CD4-positive, alpha-beta T cell treated with Interleukin-1 beta for 1 hour (primary cell): Measurements from ENCODE around the gene IGFL3.
"Not testable (repeated sequence)": the region's sequence is repeated elsewhere in the genome, so short reads cannot be mapped to it uniquely, and the experiment has no call there.

Experiments
- DNase-seq, 2 donors: peaks; one replicate each; pipeline ENCODE4 v3.0.0-alpha.2; 2020 to 2022

IGFL3 gene

GRCh38 chr19:46124638-46125115 is at the start of gene IGFL3:
IGFL3 (minus strand) TSS chr19:46124688; CDS start chr19:46124649, 39 bp downstream.
- no peak for DNase-seq

DNA sequence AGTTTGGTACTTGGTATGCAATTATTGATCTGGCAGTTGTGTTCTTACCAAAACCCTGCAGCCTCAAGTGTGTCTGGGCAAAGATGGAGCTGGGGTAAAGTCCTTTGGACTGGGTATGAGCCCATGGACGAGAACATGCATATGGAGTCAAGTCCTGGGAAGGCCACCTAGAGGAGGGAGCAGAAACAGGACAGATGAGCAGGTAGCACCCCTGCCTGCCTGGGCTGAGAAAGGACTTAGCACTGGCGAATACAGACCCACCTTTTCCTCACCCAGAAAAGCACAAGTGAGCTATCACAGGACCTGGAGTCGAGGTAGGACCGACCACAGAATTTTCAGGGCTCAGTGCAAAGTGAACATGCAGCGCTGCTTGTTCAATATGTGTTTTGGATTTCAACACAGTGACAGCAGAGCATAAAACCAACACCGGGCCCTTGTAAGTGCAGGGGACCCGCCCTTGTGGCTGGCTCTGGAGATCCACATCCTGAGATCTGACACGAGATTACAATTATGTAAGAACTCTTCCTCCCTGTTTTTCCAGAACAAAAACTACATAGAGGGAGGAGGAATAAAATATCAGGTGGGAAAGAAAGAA is 49.5 kb upstream of the IGFL3 start:
- DNase-seq, result no peak

GRCh38 chr19:46162731-46163130 is 38.2 kb upstream of the IGFL3 start:
- no peak for DNase-seq

- DNase-seq, result not testable (repeated sequence)
These were observed 37.3 kb upstream of the IGFL3 start for GRCh38 chr19:46161642-46162257.

GRCh38 chr19:46160233-46160775 is 35.8 kb upstream of the IGFL3 start:
- DNase-seq, result no peak

- no peak for DNase-seq
These were observed 35.1 kb upstream of the IGFL3 start for GRCh38 chr19:46159418-46160232.

DNA sequence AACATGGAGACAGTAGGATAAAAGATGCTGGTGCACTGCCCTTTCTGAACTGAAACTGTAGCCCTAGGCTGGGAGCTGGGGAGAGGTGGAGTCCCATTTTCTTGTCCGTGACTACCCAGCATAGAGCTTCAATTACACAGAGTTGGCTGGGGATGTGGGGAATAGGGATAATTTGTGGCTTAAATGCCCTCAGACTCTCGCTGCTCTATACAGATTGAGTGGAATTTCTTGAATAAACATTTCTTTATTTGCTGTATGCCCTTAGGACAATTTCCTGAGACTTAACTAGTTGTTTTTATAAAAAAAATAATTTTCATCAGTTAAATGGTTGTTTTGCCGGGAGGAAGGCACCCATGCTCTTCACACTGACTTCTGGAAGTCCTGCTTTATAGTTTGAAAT is 30.7 kb upstream of the IGFL3 start:
- DNase-seq, result no peak

DNA sequence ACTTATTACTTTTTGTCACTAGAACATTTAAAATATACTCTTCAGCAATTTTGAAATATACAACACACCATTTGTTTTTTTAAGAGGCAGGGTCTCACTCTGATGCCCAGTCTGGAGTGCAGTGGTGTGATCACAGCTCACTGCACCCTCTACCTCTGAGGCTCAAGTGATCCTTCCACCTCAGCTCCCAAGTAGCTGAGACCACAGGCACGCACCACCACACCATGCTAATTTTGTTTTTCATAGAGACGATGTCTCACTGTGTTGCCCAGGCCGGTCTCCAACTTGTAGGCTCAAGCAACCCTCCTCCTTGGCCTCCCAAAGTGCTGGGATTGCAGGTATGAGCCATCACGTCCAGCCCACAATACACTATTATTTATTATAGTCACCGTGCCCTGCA is 26.1 kb upstream of the IGFL3 start:
- DNase-seq, result no peak

DNA sequence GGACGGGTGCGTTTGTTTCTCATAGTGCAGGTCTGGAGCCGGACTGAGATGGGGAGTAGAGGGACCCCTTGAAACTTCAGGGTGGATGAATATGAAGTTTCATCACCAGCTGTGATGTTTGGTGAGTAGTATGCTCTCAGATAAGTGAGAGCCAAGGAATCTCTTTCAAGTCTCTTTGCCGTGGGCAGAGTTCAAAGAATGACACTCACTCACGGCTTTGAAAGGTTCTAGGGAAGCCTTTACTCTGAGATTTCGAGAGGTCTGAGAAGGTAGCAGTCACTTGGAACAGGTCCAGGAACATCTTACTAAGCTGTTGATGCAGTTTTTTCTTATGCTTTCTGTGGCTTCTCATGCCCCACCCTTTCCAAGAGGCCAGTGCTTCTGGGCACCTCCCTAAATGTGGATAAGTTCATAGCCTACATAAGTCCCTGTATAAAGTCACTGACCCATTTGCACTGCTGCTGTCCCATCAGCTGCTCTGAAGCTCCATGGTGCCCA is 23.4 kb upstream of the IGFL3 start, which contains the start of gene IGFL2:
Gene IGFL2, plus strand, starts transcription at position 448 of the 498 bp plus-strand sequence. Its CDS starts 41 bp downstream, at position 489.
- DNase-seq, result no peak

GRCh38 chr19:46147166-46147740 is 22.8 kb upstream of the IGFL3 start:
- no peak for DNase-seq

GRCh38 chr19:46144756-46145155 is 20.3 kb upstream of the IGFL3 start:
- DNase-seq, result no peak

- DNase-seq, result no peak
These were observed 17.8 kb upstream of the IGFL3 start for GRCh38 chr19:46142294-46142693.

- no peak for DNase-seq
These were observed 16.9 kb upstream of the IGFL3 start for GRCh38 chr19:46141421-46141820.

DNA sequence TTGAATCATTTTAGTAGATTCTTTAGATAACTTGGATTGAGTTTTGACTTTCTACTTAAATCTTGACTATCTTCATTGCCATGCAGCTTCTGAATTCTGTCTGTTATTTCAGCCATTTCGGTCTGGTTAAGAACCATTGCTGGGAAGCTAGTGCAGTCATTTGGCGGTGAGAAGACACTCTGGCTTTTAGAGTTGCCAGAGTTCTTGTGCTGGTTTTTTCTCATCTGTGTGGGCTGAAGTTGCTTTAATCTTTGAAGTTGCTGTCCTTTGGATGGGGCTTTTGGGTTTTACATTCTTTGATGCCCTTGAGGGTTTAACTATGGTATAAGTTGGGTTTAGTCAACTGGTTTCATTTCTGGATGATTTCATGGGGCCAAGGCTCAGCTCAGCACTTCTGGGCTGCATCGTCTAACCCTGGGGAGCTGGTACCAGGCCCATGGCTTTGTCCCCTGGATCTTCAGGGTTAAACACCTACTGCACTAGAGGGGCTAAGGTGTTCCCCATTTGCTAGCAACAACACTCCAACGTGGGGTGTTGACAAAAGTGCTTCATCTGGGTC is 13.5 kb upstream of the IGFL3 start:
- DNase-seq, result no peak

DNA sequence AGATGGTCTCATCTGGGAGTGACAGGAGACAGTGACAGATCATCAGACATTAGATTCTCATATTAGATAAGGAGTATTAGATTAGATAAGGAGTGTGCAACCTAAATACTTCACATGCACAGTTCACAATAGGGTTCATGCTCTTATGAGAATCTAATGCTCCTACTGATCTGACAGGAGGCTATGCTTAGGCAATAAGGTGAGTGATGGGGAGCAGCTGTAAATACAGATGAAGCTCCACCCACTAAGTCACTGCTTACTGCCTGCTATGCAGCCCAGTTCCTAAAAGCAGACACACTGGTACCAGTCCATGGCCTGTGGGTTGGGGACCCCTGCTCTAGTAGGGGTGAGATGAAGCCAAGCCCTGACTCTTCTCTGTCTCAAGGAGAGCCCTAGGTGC is 10.0 kb upstream of the IGFL3 start:
- no peak for DNase-seq

DNA sequence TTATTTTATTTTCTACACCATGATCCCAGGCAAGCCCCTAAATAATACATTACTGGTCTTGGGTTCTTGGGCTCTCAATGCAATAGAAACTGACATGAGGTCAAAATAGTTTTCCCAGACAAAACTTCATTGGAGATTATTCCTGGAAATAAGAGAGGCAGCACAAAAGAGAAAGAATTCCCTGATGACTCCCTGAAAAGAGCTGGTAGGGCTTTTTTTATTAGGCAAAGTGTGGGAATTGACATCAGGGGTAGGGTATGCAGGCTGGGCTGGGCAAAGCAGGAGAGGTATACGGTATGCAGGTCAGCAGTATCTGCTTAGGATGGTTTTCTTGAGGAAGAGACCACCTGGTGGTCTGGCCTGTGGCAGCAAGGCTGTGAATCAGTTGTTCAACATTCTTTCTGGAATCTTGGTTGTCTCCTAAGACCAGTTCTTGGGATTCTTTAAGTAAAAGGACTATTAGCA is 9.3 kb upstream of the IGFL3 start:
- no peak for DNase-seq

DNA sequence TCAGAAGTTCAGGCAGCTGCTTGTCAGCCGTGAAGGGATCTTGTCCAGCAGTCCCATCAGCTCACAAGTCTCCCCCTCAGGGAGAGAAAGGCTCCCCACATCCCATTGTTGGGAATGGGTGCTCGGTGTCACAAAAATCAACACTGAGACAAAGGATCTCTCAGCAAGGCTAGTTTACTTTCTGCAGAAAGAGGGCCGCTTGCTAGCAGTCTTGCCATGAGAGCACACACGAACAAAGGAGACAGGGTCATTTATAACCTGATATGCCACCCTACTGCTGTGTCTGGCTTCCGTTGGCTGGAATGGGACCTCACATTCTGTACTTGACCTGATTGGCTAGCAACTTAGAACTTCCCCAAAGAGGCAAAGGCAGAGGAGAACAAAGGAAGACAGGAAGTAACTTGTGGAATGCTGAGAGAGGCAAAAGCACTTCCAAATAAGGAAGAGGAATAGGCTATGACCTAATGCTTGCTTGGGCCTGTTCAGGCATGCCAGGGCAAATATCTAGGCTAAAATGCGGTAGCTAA is 8.7 kb upstream of the IGFL3 start:
- no peak for DNase-seq

DNA sequence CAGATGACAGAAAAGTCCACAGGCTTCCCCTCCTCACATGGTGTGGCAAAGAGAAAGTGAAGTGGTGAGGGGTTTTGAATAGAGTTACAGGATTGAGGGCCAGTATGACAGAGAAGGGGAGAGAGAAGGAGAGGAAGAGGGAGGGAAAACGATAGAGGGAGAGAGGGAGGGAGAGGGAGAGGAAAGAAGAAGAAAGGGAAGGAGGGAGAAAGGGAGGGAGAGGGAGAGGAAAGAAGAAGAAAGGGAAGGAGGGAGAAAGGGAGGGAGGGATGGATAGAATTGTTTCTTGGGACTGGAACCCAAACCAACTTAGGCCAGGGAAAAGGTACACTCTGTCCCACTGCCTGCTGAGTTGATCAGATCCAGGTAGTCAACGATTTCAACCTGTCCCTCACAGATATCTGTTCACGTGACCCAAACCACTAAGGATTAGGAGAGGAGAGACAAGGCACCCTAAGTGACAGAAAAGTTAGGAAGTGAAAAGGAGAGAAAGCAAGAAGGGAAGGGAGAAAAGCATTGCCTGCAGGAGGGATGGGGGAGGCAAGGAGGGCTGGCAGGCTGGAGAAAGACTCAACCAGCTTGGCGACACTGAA is 8.1 kb upstream of the IGFL3 start:
- DNase-seq, result no peak

- no peak for DNase-seq
These were observed 7.1 kb upstream of the IGFL3 start for GRCh38 chr19:46131485-46132143.

- DNase-seq, result no peak
These were observed 1.6 kb upstream of the IGFL3 start for GRCh38 chr19:46126086-46126580.

DNA sequence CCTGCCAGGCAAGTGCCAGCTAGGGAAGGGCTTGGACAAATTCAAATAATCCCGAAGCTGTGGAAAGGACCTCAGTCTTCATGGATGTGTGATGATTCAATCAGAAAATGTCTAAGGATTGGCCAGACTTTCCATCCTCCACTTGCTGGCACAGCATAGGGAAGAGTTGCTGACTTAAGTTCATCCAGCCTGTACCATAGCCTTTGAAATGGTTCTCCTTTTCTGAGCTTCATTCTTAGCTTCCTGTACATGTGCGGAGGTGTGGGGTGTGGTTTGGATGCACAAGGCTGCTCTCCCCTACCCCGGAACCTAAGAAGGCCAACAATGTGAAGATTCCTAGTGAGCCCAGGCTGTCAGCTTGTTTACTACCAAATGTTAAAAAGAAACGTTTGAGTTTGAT is 959 bp upstream of the IGFL3 start:
- no peak for DNase-seq
